NCI-H2029 (cell line): ENCODE data around the gene PLD5.
"Not testable (repeated sequence)": the region's sequence is repeated elsewhere in the genome, so short reads cannot be mapped to it uniquely, and the experiment has no call there.

Source experiments
- DNase-seq: peaks from one replicate; lab custom pipeline; 2025; lab: John Stamatoyannopoulos, UW

PLD5 gene

GRCh38 chr1:242162140-242162539 is 362.4 kb downstream of the PLD5 start:
- DNase-seq, result no peak

GRCh38 chr1:242147096-242147976 is 377.2 kb downstream of the PLD5 start:
- DNase-seq, result no peak

GRCh38 chr1:242146652-242147051 is 377.8 kb downstream of the PLD5 start:
- no peak for DNase-seq

GRCh38 chr1:242140836-242141235 is 383.7 kb downstream of the PLD5 start:
- no peak for DNase-seq

- DNase-seq, result no peak
Observed at GRCh38 chr1:242139986-242140385, 384.5 kb downstream of the PLD5 start.

GRCh38 chr1:242139442-242139841 is 385.1 kb downstream of the PLD5 start:
- no peak for DNase-seq

- no peak for DNase-seq
Observed at GRCh38 chr1:242133796-242134195, 390.7 kb downstream of the PLD5 start.

GRCh38 chr1:242133351-242133750 is 391.1 kb downstream of the PLD5 start:
- no peak for DNase-seq

GRCh38 chr1:242132121-242132817 is 392.2 kb downstream of the PLD5 start:
- no peak for DNase-seq

- DNase-seq, result no peak
Observed at GRCh38 chr1:242128951-242129502, 395.5 kb downstream of the PLD5 start.

- no peak for DNase-seq
Observed at GRCh38 chr1:242120432-242120831, 404.1 kb downstream of the PLD5 start.

- no peak for DNase-seq
Observed at GRCh38 chr1:242100921-242101320, 423.6 kb downstream of the PLD5 start.

- not testable (repeated sequence) for DNase-seq
Observed at GRCh38 chr1:242097283-242097682, 427.2 kb downstream of the PLD5 start.

- no peak for DNase-seq
Observed at GRCh38 chr1:242093116-242093515, 431.4 kb downstream of the PLD5 start.

- no peak for DNase-seq
Observed at GRCh38 chr1:242089911-242090310, 434.6 kb downstream of the PLD5 start.

GRCh38 chr1:242088875-242089274 is 435.6 kb downstream of the PLD5 start:
- no peak for DNase-seq

GRCh38 chr1:242086706-242087105 is 437.8 kb downstream of the PLD5 start:
- no peak for DNase-seq

GRCh38 chr1:242086093-242086492 is 438.4 kb downstream of the PLD5 start:
- DNase-seq, result no peak

GRCh38 chr1:242083742-242084141 is 440.8 kb downstream of the PLD5 start:
- DNase-seq, result no peak

- DNase-seq, result no peak
Observed at GRCh38 chr1:242081446-242081845, 443.1 kb downstream of the PLD5 start.

GRCh38 chr1:242065813-242066212 is 458.7 kb downstream of the PLD5 start:
- DNase-seq, result no peak

GRCh38 chr1:242062271-242062670 is 462.2 kb downstream of the PLD5 start:
- DNase-seq, result no peak

- no peak for DNase-seq
Observed at GRCh38 chr1:242059976-242060375, 464.5 kb downstream of the PLD5 start.
